Astrocyte of the hippocampus (primary cell): ENCODE data around the gene RBM20.

Source experiments
- DNase-seq: peaks from one replicate; pipeline ENCODE4 v3.0.0; 2011; ENCODE audit warnings: low read depth, low spot score

Gene RBM20

GRCh38 chr10:110851020-110851612 is 207.0 kb downstream of the RBM20 start:
- peak; percentile 50 for DNase-seq

- peak; percentile 26 for DNase-seq
These were observed 208.2 kb downstream of the RBM20 start for GRCh38 chr10:110852255-110852896.

GRCh38 chr10:110852947-110853346 is 208.8 kb downstream of the RBM20 start:
- no peak for DNase-seq

GRCh38 chr10:110853921-110854605 is 209.9 kb downstream of the RBM20 start:
- no peak for DNase-seq

- DNase-seq = no peak
These were observed 213.4 kb downstream of the RBM20 start for GRCh38 chr10:110857265-110858171.

GRCh38 chr10:110858297-110858934 is 214.3 kb downstream of the RBM20 start:
- no peak for DNase-seq

GRCh38 chr10:110859206-110859972 is 215.3 kb downstream of the RBM20 start:
- DNase-seq = no peak

- no peak for DNase-seq
These were observed 215.8 kb downstream of the RBM20 start for GRCh38 chr10:110859973-110860376.

GRCh38 chr10:110860576-110861241 is 216.6 kb downstream of the RBM20 start:
- no peak for DNase-seq

- no peak for DNase-seq
These were observed 217.3 kb downstream of the RBM20 start for GRCh38 chr10:110861476-110861875.

- no peak for DNase-seq
These were observed 218.0 kb downstream of the RBM20 start for GRCh38 chr10:110861930-110862649.

- no peak for DNase-seq
These were observed 218.8 kb downstream of the RBM20 start for GRCh38 chr10:110862961-110863360.

GRCh38 chr10:110863361-110863760 is 219.2 kb downstream of the RBM20 start:
- no peak for DNase-seq

GRCh38 chr10:110863956-110864355 is 219.8 kb downstream of the RBM20 start:
- DNase-seq = no peak

- no peak for DNase-seq
These were observed 220.6 kb downstream of the RBM20 start for GRCh38 chr10:110864662-110865140.

GRCh38 chr10:110865186-110865808 is 221.2 kb downstream of the RBM20 start:
- DNase-seq = peak; percentile 65

- DNase-seq = peak; percentile 35
These were observed 221.8 kb downstream of the RBM20 start for GRCh38 chr10:110865809-110866482.
